HEK293T (cell line): ENCODE measurements around the gene TMEM131.

Source experiments
- CTCF ChIA-PET: fragments of 350-600 bp; formaldehyde crosslinking; extraction: SDS; loops from one replicate; lab custom pipeline; 2021; ENCODE audit warnings: antibody characterized with exemption, inconsistent platforms; lab: Yijun Ruan, JAX
- POLR2A ChIA-PET: fragments of 350-600 bp; formaldehyde crosslinking; extraction: SDS; loops from one replicate; lab custom pipeline; 2020; ENCODE audit warnings: antibody characterized with exemption, inconsistent platforms; lab: Yijun Ruan, JAX
- DNase-seq: peaks from one replicate; pipeline ENCODE4 v3.0.0; 2012; ENCODE audit warnings: mixed read lengths; ENCODE audit errors: extremely low spot score
- ARNT ChIP-seq: fragments of 450-650 bp; IDR thresholded peaks from 2 replicates; pipeline ENCODE4 v1.6.1; 2017; ENCODE audit warnings: mild to moderate bottlenecking
- BHLHE40 ChIP-seq: fragments of 450-650 bp; IDR thresholded peaks from 2 replicates; pipeline ENCODE4 v1.6.1; 2016; ENCODE audit warnings: mild to moderate bottlenecking, moderate library complexity, borderline replicate concordance
- CTBP1 ChIP-seq: fragments of 450-650 bp; IDR thresholded peaks from 2 replicates; pipeline ENCODE4 v1.6.1; 2016; ENCODE audit warnings: borderline replicate concordance
- ELF4 ChIP-seq: fragments of 450-650 bp; IDR thresholded peaks from 2 replicates; pipeline ENCODE4 v1.6.1; 2017; ENCODE audit warnings: antibody characterized with exemption
- FOXA1 ChIP-seq: fragments of 450-650 bp; IDR thresholded peaks from 2 replicates; pipeline ENCODE4 v1.6.1; 2016; ENCODE audit warnings: mild to moderate bottlenecking
- FOXK2 ChIP-seq: fragments of 450-650 bp; IDR thresholded peaks from 2 replicates; pipeline ENCODE4 v1.6.1; 2016; ENCODE audit warnings: mild to moderate bottlenecking
- FOXM1 ChIP-seq: fragments of 450-650 bp; IDR thresholded peaks from 2 replicates; pipeline ENCODE4 v1.6.1; 2017; ENCODE audit warnings: mild to moderate bottlenecking, borderline replicate concordance
- HDGF ChIP-seq: fragments of 450-650 bp; IDR thresholded peaks from 2 replicates; pipeline ENCODE4 v1.6.1; 2017; ENCODE audit warnings: antibody characterized with exemption, borderline replicate concordance
- L3MBTL2 ChIP-seq: fragments of 450-650 bp; conservative IDR thresholded peaks from 2 replicates; pipeline ENCODE4 v1.6.1; 2016; ENCODE audit warnings: mild to moderate bottlenecking
- LEF1 ChIP-seq: fragments of 450-650 bp; IDR thresholded peaks from 2 replicates; pipeline ENCODE4 v1.6.1; 2017; ENCODE audit warnings: mild to moderate bottlenecking, borderline replicate concordance
- NFRKB ChIP-seq: fragments of 450-650 bp; IDR thresholded peaks from 2 replicates; pipeline ENCODE4 v1.6.1; 2016; ENCODE audit warnings: mild to moderate bottlenecking, moderate library complexity
- SP1 ChIP-seq: fragments of 450-650 bp; IDR thresholded peaks from 2 replicates; pipeline ENCODE4 v1.6.1; 2017
- SUZ12 ChIP-seq: fragments of 450-650 bp; IDR thresholded peaks from 2 replicates; pipeline ENCODE4 v1.6.1; 2016; ENCODE audit warnings: mild to moderate bottlenecking
- TARDBP ChIP-seq: fragments of 450-650 bp; IDR thresholded peaks from 2 replicates; pipeline ENCODE4 v1.6.1; 2016
- ZNF384 ChIP-seq: fragments of 450-650 bp; IDR thresholded peaks from 2 replicates; pipeline ENCODE4 v1.6.1; 2016
- TF ChIP-seq, protein P1 (sequence below): fragments of 450-650 bp; IDR thresholded peaks from 2 replicates; pipeline ENCODE4 v1.6.1; 2016

TMEM131 gene

GRCh38 chr2:98020516-98020915 is 24.8 kb upstream of the TMEM131 start:
- no peak for DNase-seq
- ChIA-PET CTCF (no interaction called here), POLR2A (no interaction called here)
- TF ChIP-seq TARDBP = no peak
- TF ChIP-seq ELF4 = no peak
- no peak for TF ChIP-seq FOXA1
- no peak for TF ChIP-seq SUZ12
- TF ChIP-seq LEF1 = no peak
- TF ChIP-seq SP1 = no peak
- no peak for TF ChIP-seq BHLHE40
- no peak for TF ChIP-seq NFRKB

DNA sequence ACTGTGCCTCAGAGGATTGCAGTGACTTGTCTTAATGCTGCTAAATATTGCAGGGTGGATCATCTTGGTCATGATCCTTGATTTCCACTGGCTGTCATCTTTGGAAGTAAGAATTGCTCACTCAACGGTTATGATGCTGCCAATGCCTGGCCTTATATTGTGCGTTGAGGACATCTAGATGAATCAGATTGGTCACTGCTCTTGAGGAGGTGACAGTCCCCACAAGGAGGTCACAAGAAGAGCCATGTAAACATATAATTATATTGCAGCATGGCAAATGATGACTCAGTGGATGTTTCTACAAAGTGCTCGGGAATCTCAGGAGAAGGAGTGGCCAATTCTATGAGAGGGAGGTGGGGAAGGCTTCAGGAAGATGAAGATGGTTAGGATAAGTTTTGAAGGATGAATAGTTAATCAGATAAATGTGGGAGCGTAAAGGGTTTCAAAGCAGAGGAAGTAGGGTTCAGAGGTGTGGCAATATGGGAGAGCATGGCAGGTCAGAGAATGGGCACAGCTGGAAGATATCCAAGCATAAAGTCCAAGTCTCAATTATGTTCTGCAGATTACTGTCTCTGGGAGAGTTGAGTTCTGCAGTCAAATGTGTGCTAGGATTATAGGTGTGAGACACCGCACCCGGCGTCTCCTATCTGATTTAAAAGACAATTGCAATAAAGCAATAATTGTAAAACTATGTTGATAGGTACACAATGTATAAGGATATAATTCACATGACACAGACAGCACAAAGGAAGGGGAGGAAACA is 21.3 kb upstream of the TMEM131 start:
- ChIA-PET CTCF (no interaction called here), POLR2A (no interaction called here)

DNA sequence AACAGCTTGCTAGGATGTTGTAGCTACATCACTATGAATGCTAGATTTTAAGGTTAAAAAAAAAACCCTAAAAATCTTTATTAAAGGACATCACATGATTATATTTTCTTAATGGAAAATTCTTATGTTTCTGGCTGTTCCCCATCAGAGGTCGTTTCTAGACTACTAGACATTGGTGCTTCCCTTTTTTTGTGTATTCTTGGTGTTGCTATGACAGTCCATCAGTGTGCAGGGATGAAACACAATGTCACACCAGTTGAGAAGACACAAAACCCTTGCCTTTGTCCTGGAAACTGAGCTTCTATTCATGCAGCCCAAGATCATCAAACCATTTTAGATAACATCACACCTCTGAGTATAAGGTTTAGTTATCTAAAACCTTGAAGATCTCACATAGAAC is 19.9 kb upstream of the TMEM131 start:
- POLR2A ChIA-PET = no interaction called here
- DNase-seq = no peak
- CTCF ChIA-PET = no interaction called here
- TF ChIP-seq HDGF (no peak), FOXA1 (no peak), LEF1 (no peak), FOXM1 (no peak), ARNT (no peak), SUZ12 (no peak)
- TF ChIP-seq, protein P1, sequence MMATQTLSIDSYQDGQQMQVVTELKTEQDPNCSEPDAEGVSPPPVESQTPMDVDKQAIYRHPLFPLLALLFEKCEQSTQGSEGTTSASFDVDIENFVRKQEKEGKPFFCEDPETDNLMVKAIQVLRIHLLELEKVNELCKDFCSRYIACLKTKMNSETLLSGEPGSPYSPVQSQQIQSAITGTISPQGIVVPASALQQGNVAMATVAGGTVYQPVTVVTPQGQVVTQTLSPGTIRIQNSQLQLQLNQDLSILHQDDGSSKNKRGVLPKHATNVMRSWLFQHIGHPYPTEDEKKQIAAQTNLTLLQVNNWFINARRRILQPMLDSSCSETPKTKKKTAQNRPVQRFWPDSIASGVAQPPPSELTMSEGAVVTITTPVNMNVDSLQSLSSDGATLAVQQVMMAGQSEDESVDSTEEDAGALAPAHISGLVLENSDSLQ = no peak

More for the DNA sequence above, 21.3 kb upstream of the TMEM131 start:
- no peak for DNase-seq
- TF ChIP-seq, protein P1 = no peak
- no peak for TF ChIP-seq NFRKB
- TF ChIP-seq FOXM1 = no peak
- TF ChIP-seq BHLHE40 = no peak

GRCh38 chr2:98014379-98014778 is 18.6 kb upstream of the TMEM131 start:
- TF ChIP-seq SP1 (no peak), NFRKB (no peak), CTBP1 (no peak)
- POLR2A ChIA-PET = no interaction called here
- no peak for DNase-seq
- CTCF ChIA-PET = no interaction called here

GRCh38 chr2:98013407-98014042 is 17.8 kb upstream of the TMEM131 start:
- TF ChIP-seq FOXA1 = no peak
- TF ChIP-seq FOXK2 = no peak
- no peak for TF ChIP-seq TARDBP
- TF ChIP-seq NFRKB = no peak
- TF ChIP-seq, protein P1 = no peak
- TF ChIP-seq LEF1 = no peak
- no peak for TF ChIP-seq SP1
- no peak for TF ChIP-seq HDGF
- TF ChIP-seq ZNF384 = no peak
- no peak for TF ChIP-seq FOXM1
- TF ChIP-seq BHLHE40 = no peak
- TF ChIP-seq ARNT = no peak
- ChIA-PET CTCF (no interaction called here), POLR2A (no interaction called here)
- DNase-seq = no peak

GRCh38 chr2:98012561-98012991 is 16.8 kb upstream of the TMEM131 start:
- TF ChIP-seq ARNT (no peak), ELF4 (no peak), CTBP1 (no peak), ZNF384 (no peak), BHLHE40 (no peak), FOXA1 (no peak), SUZ12 (no peak)
- ChIA-PET POLR2A (no interaction called here), CTCF (interaction anchor here (0.5 to 0.6 kb wide), 2 partner anchors 23 to 41 kb away, joined by 3 read pairs; no protein-coding TSS in a partner anchor)
- no peak for DNase-seq

- ChIA-PET CTCF (no interaction called here), POLR2A (no interaction called here)
- DNase-seq = no peak
- TF ChIP-seq HDGF (no peak), ARNT (no peak), TARDBP (no peak), ZNF384 (no peak), BHLHE40 (no peak), NFRKB (no peak), CTBP1 (no peak), SUZ12 (no peak), FOXK2 (no peak), FOXA1 (no peak), SP1 (no peak), L3MBTL2 (no peak), FOXM1 (no peak), ELF4 (no peak), LEF1 (no peak)
- TF ChIP-seq, protein P1 = no peak
Observed at GRCh38 chr2:98009887-98010760, 14.4 kb upstream of the TMEM131 start.
